ENCODE results near the gene PHKB. TPM values are rescaled to one million over a fixed set of nuclear protein-coding genes. Genes with fewer than 3 reads are reported as not detected.

Gene PHKB
- polyA plus RNA-seq, 2 donors: 19.5 to 21.2 TPM

GRCh38 chr16:47625115-47625567, 164.0 kb downstream of the PHKB start:
- Histone ChIP-seq H3K27ac (ENCODE audit: low read depth in 2 of 2, low read length in 1 of 2) (no peak overlapping the region), H3K36me3 (ENCODE audit: control insufficient read depth in 2 of 2, insufficient read depth in 2 of 2, low read length in 1 of 2) (peaks cover 0 to 5% of the 10 kb centered on the region in 2 donors), H3K9me3 (ENCODE audit: control insufficient read depth in 2 of 2, insufficient read depth in 1 of 2, low read depth in 1 of 2, low read length in 1 of 2) (no peaks in the 10 kb centered on the region), H3K27me3 (ENCODE audit: control insufficient read depth in 1 of 2, insufficient read depth in 2 of 2, low read length in 2 of 2) (no peaks in the 10 kb centered on the region), H3K4me3 (ENCODE audit: low read depth in 1 of 2, low read length in 2 of 2) (no peak overlapping the region), H3K4me1 (ENCODE audit: control insufficient read depth in 2 of 2, insufficient read depth in 2 of 2, low read length in 1 of 2) (no peaks in the 10 kb centered on the region)
- 98 to 100% methylated on average over 1 of the region's 1 CpG for WGBS, 2 donors

- 100% methylated on average over 1 of the region's 1 CpG for WGBS, 2 donors
- H3K4me3 ChIP-seq (ENCODE audit: low read depth in 1 of 2, low read length in 2 of 2): no peak overlapping the region
- peaks cover 0 to 5% of the 10 kb centered on the region in 2 donors for H3K36me3 ChIP-seq (ENCODE audit: control insufficient read depth in 2 of 2, insufficient read depth in 2 of 2, low read length in 1 of 2)
- no peaks in the 10 kb centered on the region for H3K9me3 ChIP-seq (ENCODE audit: control insufficient read depth in 2 of 2, insufficient read depth in 1 of 2, low read depth in 1 of 2, low read length in 1 of 2)
- H3K4me1 ChIP-seq (ENCODE audit: control insufficient read depth in 2 of 2, insufficient read depth in 2 of 2, low read length in 1 of 2): no peaks in the 10 kb centered on the region
- H3K27ac ChIP-seq (ENCODE audit: low read depth in 2 of 2, low read length in 1 of 2): no peak overlapping the region
- no peaks in the 10 kb centered on the region for H3K27me3 ChIP-seq (ENCODE audit: control insufficient read depth in 1 of 2, insufficient read depth in 2 of 2, low read length in 2 of 2)
Measured at GRCh38 chr16:47626246-47626645, 165.1 kb downstream of the PHKB start.

- no peaks in the 10 kb centered on the region for H3K9me3 ChIP-seq (ENCODE audit: control insufficient read depth in 2 of 2, insufficient read depth in 1 of 2, low read depth in 1 of 2, low read length in 1 of 2)
- no peaks in the 10 kb centered on the region for H3K4me1 ChIP-seq (ENCODE audit: control insufficient read depth in 2 of 2, insufficient read depth in 2 of 2, low read length in 1 of 2)
- no peak overlapping the region for H3K4me3 ChIP-seq (ENCODE audit: low read depth in 1 of 2, low read length in 2 of 2)
- H3K27me3 ChIP-seq (ENCODE audit: control insufficient read depth in 1 of 2, insufficient read depth in 2 of 2, low read length in 2 of 2): no peaks in the 10 kb centered on the region
- no peak overlapping the region for H3K27ac ChIP-seq (ENCODE audit: low read depth in 2 of 2, low read length in 1 of 2)
- WGBS, 2 donors: 69 to 72% methylated on average over 6 of the region's 6 CpGs
- H3K36me3 ChIP-seq (ENCODE audit: control insufficient read depth in 2 of 2, insufficient read depth in 2 of 2, low read length in 1 of 2): peaks cover 0 to 5% of the 10 kb centered on the region in 2 donors
Measured at GRCh38 chr16:47627085-47627639, 166.0 kb downstream of the PHKB start.

- Histone ChIP-seq H3K27ac (ENCODE audit: low read depth in 2 of 2, low read length in 1 of 2) (no peak overlapping the region), H3K9me3 (ENCODE audit: control insufficient read depth in 2 of 2, insufficient read depth in 1 of 2, low read depth in 1 of 2, low read length in 1 of 2) (no peaks in the 10 kb centered on the region), H3K27me3 (ENCODE audit: control insufficient read depth in 1 of 2, insufficient read depth in 2 of 2, low read length in 2 of 2) (no peaks in the 10 kb centered on the region), H3K4me3 (ENCODE audit: low read depth in 1 of 2, low read length in 2 of 2) (no peak overlapping the region), H3K36me3 (ENCODE audit: control insufficient read depth in 2 of 2, insufficient read depth in 2 of 2, low read length in 1 of 2) (peaks cover 0 to 5% of the 10 kb centered on the region in 2 donors), H3K4me1 (ENCODE audit: control insufficient read depth in 2 of 2, insufficient read depth in 2 of 2, low read length in 1 of 2) (no peaks in the 10 kb centered on the region)
Measured at GRCh38 chr16:47627721-47628120, 166.6 kb downstream of the PHKB start.

- WGBS, 2 donors: 96 to 99% methylated on average over 5 of the region's 5 CpGs
- Histone ChIP-seq H3K4me1 (ENCODE audit: control insufficient read depth in 2 of 2, insufficient read depth in 2 of 2, low read length in 1 of 2) (no peaks in the 10 kb centered on the region), H3K4me3 (ENCODE audit: low read depth in 1 of 2, low read length in 2 of 2) (no peak overlapping the region), H3K27ac (ENCODE audit: low read depth in 2 of 2, low read length in 1 of 2) (no peak overlapping the region), H3K36me3 (ENCODE audit: control insufficient read depth in 2 of 2, insufficient read depth in 2 of 2, low read length in 1 of 2) (peaks cover 0 to 4% of the 10 kb centered on the region in 2 donors), H3K9me3 (ENCODE audit: control insufficient read depth in 2 of 2, insufficient read depth in 1 of 2, low read depth in 1 of 2, low read length in 1 of 2) (no peaks in the 10 kb centered on the region), H3K27me3 (ENCODE audit: control insufficient read depth in 1 of 2, insufficient read depth in 2 of 2, low read length in 2 of 2) (no peaks in the 10 kb centered on the region)
Measured at GRCh38 chr16:47631131-47631530, 170.0 kb downstream of the PHKB start.

GRCh38 chr16:47634126-47634525, 173.0 kb downstream of the PHKB start:
- Histone ChIP-seq H3K27me3 (ENCODE audit: control insufficient read depth in 1 of 2, insufficient read depth in 2 of 2, low read length in 2 of 2) (no peaks in the 10 kb centered on the region), H3K4me1 (ENCODE audit: control insufficient read depth in 2 of 2, insufficient read depth in 2 of 2, low read length in 1 of 2) (no peaks in the 10 kb centered on the region), H3K36me3 (ENCODE audit: control insufficient read depth in 2 of 2, insufficient read depth in 2 of 2, low read length in 1 of 2) (no peaks in the 10 kb centered on the region), H3K27ac (ENCODE audit: low read depth in 2 of 2, low read length in 1 of 2) (no peak overlapping the region), H3K4me3 (ENCODE audit: low read depth in 1 of 2, low read length in 2 of 2) (no peak overlapping the region), H3K9me3 (ENCODE audit: control insufficient read depth in 2 of 2, insufficient read depth in 1 of 2, low read depth in 1 of 2, low read length in 1 of 2) (no peaks in the 10 kb centered on the region)
- WGBS, 2 donors: 94 to 100% methylated on average over 1 of the region's 1 CpG

- Histone ChIP-seq H3K27ac (ENCODE audit: low read depth in 2 of 2, low read length in 1 of 2) (no peak overlapping the region), H3K9me3 (ENCODE audit: control insufficient read depth in 2 of 2, insufficient read depth in 1 of 2, low read depth in 1 of 2, low read length in 1 of 2) (no peaks in the 10 kb centered on the region), H3K4me3 (ENCODE audit: low read depth in 1 of 2, low read length in 2 of 2) (no peak overlapping the region), H3K36me3 (ENCODE audit: control insufficient read depth in 2 of 2, insufficient read depth in 2 of 2, low read length in 1 of 2) (no peaks in the 10 kb centered on the region), H3K4me1 (ENCODE audit: control insufficient read depth in 2 of 2, insufficient read depth in 2 of 2, low read length in 1 of 2) (no peaks in the 10 kb centered on the region), H3K27me3 (ENCODE audit: control insufficient read depth in 1 of 2, insufficient read depth in 2 of 2, low read length in 2 of 2) (no peaks in the 10 kb centered on the region)
Measured at GRCh38 chr16:47634727-47635126, 173.6 kb downstream of the PHKB start.

- H3K36me3 ChIP-seq (ENCODE audit: control insufficient read depth in 2 of 2, insufficient read depth in 2 of 2, low read length in 1 of 2): no peaks in the 10 kb centered on the region
- H3K4me3 ChIP-seq (ENCODE audit: low read depth in 1 of 2, low read length in 2 of 2): no peak overlapping the region
- no peaks in the 10 kb centered on the region for H3K4me1 ChIP-seq (ENCODE audit: control insufficient read depth in 2 of 2, insufficient read depth in 2 of 2, low read length in 1 of 2)
- 98 to 100% methylated on average over 12 to 13 of the region's 13 CpGs for WGBS, 2 donors
- no peaks in the 10 kb centered on the region for H3K9me3 ChIP-seq (ENCODE audit: control insufficient read depth in 2 of 2, insufficient read depth in 1 of 2, low read depth in 1 of 2, low read length in 1 of 2)
- H3K27me3 ChIP-seq (ENCODE audit: control insufficient read depth in 1 of 2, insufficient read depth in 2 of 2, low read length in 2 of 2): no peaks in the 10 kb centered on the region
- no peak overlapping the region for H3K27ac ChIP-seq (ENCODE audit: low read depth in 2 of 2, low read length in 1 of 2)
Measured at GRCh38 chr16:47636501-47637099, 175.5 kb downstream of the PHKB start.

- Histone ChIP-seq H3K36me3 (ENCODE audit: control insufficient read depth in 2 of 2, insufficient read depth in 2 of 2, low read length in 1 of 2) (peaks cover 3 to 4% of the 10 kb centered on the region in 2 donors), H3K27me3 (ENCODE audit: control insufficient read depth in 1 of 2, insufficient read depth in 2 of 2, low read length in 2 of 2) (no peaks in the 10 kb centered on the region), H3K4me3 (ENCODE audit: low read depth in 1 of 2, low read length in 2 of 2) (no peak overlapping the region), H3K4me1 (ENCODE audit: control insufficient read depth in 2 of 2, insufficient read depth in 2 of 2, low read length in 1 of 2) (no peaks in the 10 kb centered on the region), H3K27ac (ENCODE audit: low read depth in 2 of 2, low read length in 1 of 2) (no peak overlapping the region), H3K9me3 (ENCODE audit: control insufficient read depth in 2 of 2, insufficient read depth in 1 of 2, low read depth in 1 of 2, low read length in 1 of 2) (no peaks in the 10 kb centered on the region)
- WGBS, 2 donors: 100% methylated on average over 1 of the region's 1 CpG
Measured at GRCh38 chr16:47638175-47638574, 177.0 kb downstream of the PHKB start.

- Histone ChIP-seq H3K36me3 (ENCODE audit: control insufficient read depth in 2 of 2, insufficient read depth in 2 of 2, low read length in 1 of 2) (peaks cover 4 to 6% of the 10 kb centered on the region in 2 donors), H3K4me3 (ENCODE audit: low read depth in 1 of 2, low read length in 2 of 2) (no peak overlapping the region), H3K27me3 (ENCODE audit: control insufficient read depth in 1 of 2, insufficient read depth in 2 of 2, low read length in 2 of 2) (no peaks in the 10 kb centered on the region), H3K27ac (ENCODE audit: low read depth in 2 of 2, low read length in 1 of 2) (no peak overlapping the region), H3K4me1 (ENCODE audit: control insufficient read depth in 2 of 2, insufficient read depth in 2 of 2, low read length in 1 of 2) (no peaks in the 10 kb centered on the region), H3K9me3 (ENCODE audit: control insufficient read depth in 2 of 2, insufficient read depth in 1 of 2, low read depth in 1 of 2, low read length in 1 of 2) (no peaks in the 10 kb centered on the region)
- WGBS, 2 donors: 93 to 95% methylated on average over 3 of the region's 3 CpGs
Measured at GRCh38 chr16:47640661-47641060, 179.5 kb downstream of the PHKB start.
